Measurements from ENCODE around the gene CRTAP.

CRTAP gene

DNA sequence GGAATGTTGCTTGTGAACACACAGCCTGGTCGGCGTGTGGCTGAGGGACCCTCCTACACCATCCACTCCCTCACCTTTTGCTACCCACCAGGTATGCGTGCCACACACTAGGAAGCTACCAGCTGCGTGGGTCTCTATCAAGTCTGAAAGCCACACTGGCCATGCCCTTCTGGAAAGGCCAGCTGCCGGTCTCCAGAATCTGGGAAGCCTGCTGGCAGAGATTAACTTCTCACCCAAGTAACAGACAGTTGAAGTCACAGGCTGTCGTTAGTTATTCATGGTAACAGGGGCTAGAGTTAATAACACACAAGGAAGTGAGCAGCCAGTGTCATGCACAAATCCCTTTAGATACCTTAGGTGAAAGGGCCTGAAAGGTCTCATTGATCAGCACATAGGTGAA is 56.7 kb downstream of the CRTAP start:
- H3K4me1 ChIP-seq (ENCODE audit: control insufficient read depth in 1 of 2, insufficient read depth in 1 of 2, low read depth in 1 of 2, low read length in 1 of 2): peaks cover 0 to 15% of the 10 kb centered on the region in 2 experiments
- H3K36me3 ChIP-seq: no peaks in the 10 kb centered on the region
- H3K4me3 ChIP-seq (ENCODE audit: low read depth in 1 of 2, low read length in 1 of 2): no peak overlapping the region
- TF ChIP-seq, protein P1, sequence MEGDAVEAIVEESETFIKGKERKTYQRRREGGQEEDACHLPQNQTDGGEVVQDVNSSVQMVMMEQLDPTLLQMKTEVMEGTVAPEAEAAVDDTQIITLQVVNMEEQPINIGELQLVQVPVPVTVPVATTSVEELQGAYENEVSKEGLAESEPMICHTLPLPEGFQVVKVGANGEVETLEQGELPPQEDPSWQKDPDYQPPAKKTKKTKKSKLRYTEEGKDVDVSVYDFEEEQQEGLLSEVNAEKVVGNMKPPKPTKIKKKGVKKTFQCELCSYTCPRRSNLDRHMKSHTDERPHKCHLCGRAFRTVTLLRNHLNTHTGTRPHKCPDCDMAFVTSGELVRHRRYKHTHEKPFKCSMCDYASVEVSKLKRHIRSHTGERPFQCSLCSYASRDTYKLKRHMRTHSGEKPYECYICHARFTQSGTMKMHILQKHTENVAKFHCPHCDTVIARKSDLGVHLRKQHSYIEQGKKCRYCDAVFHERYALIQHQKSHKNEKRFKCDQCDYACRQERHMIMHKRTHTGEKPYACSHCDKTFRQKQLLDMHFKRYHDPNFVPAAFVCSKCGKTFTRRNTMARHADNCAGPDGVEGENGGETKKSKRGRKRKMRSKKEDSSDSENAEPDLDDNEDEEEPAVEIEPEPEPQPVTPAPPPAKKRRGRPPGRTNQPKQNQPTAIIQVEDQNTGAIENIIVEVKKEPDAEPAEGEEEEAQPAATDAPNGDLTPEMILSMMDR (IDR thresholded peaks at IDR 0.05): no peak
- H3K9me3 ChIP-seq: no peaks in the 10 kb centered on the region
- H3K27me3 ChIP-seq: no peaks in the 10 kb centered on the region
- no peak overlapping the region for H3K27ac ChIP-seq

DNA sequence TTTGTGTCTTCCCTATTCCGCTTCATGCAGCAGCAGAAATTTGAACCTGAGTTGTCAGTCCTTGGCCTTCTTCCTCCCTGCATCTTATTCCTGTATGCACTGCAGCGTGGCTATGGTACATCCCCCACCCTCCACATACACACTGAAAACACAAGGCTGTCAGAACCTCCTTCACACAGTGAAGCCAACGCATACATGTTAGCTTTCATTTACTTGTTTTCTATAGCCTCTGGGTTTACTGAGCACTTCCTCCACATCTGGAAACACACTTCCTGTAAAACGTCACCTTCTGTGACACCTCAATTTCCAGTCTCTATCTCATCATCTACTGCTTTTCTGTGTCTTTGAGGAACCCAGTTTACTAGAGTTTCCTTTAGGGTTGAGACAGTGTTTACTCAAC is 57.8 kb downstream of the CRTAP start:
- H3K36me3 ChIP-seq: no peaks in the 10 kb centered on the region
- H3K4me3 ChIP-seq (ENCODE audit: low read depth in 1 of 2, low read length in 1 of 2): no peak overlapping the region
- H3K4me1 ChIP-seq (ENCODE audit: control insufficient read depth in 1 of 2, insufficient read depth in 1 of 2, low read depth in 1 of 2, low read length in 1 of 2): peaks cover 0 to 15% of the 10 kb centered on the region in 2 experiments
- no peaks in the 10 kb centered on the region for H3K27me3 ChIP-seq
- TF ChIP-seq, protein P1 (IDR thresholded peaks at IDR 0.05): no peak
- no peaks in the 10 kb centered on the region for H3K9me3 ChIP-seq
- H3K27ac ChIP-seq: no peak overlapping the region

DNA sequence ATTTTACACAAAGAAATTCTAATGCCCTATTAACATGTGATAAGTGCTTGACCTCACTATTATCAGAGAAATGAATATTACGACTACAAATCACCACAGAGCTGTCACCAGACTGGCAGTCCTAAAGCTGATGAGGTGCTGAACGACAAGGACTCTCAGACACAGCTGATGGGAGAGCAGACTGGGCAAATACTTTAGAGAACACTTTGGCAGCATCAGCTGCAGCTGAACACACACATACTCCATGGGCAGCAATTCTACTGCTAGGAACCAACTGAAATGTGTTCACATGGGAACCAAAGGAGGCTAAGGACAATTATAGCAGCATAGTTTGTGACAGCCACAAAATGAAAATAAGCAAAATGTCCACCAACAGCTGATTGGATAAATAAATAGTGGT is 59.3 kb downstream of the CRTAP start:
- Histone ChIP-seq H3K4me1 (ENCODE audit: control insufficient read depth in 1 of 2, insufficient read depth in 1 of 2, low read depth in 1 of 2, low read length in 1 of 2) (peaks cover 0 to 15% of the 10 kb centered on the region in 2 experiments), H3K9me3 (no peaks in the 10 kb centered on the region), H3K27me3 (no peaks in the 10 kb centered on the region), H3K36me3 (no peaks in the 10 kb centered on the region), H3K27ac (no peak overlapping the region), H3K4me3 (ENCODE audit: low read depth in 1 of 2, low read length in 1 of 2) (no peak overlapping the region)
- TF ChIP-seq, protein P1 (IDR thresholded peaks at IDR 0.05): no peak

DNA sequence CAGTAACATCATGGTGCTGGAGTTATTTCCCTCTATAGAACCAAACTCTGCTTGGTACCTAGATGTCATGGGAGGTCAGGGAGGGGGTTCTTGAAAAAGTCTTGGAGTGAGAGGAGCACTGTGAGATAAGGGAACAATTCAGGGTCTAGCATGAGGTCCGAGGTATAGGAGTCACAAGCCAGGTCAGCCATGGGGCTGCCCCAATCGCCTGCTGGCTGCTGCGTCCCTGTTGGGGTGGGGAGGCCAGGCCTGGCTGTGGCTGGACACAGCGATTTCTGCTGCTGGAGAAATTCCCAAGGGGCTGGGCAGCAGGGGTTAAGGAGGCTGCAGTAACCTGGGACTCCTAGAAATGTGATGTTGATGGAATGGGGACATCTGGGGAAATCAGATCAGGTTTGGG is 59.9 kb downstream of the CRTAP start:
- Histone ChIP-seq H3K4me1 (ENCODE audit: control insufficient read depth in 1 of 2, insufficient read depth in 1 of 2, low read depth in 1 of 2, low read length in 1 of 2) (peaks cover 0 to 15% of the 10 kb centered on the region in 2 experiments), H3K27ac (no peak overlapping the region)
- TF ChIP-seq, protein P1 (IDR thresholded peaks at IDR 0.05): no peak

DNA sequence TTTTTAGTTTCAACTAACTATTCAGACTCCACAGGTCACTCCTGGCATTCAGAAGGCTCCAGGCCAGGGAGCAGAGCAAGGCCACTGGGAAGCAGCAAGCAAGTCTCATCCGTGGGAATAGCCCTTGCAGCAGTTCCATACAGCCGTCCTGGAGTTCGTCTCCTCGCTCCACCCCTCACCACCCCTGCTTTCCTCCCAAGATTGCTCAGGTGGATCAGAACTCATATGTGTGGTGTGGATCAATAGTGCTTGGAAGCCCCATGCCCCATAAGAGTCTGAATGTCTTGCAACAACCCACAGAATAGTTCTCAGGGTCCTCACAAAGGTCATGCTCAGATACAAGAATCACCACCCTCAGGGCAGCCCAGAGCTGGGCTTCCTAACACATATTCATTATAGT is 60.3 kb downstream of the CRTAP start:
- no peak overlapping the region for H3K4me3 ChIP-seq (ENCODE audit: low read depth in 1 of 2, low read length in 1 of 2)
- no peaks in the 10 kb centered on the region for H3K9me3 ChIP-seq
- H3K4me1 ChIP-seq (ENCODE audit: control insufficient read depth in 1 of 2, insufficient read depth in 1 of 2, low read depth in 1 of 2, low read length in 1 of 2): peaks cover 0 to 15% of the 10 kb centered on the region in 2 experiments
- no peaks in the 10 kb centered on the region for H3K36me3 ChIP-seq
- H3K27ac ChIP-seq: no peak overlapping the region
- no peaks in the 10 kb centered on the region for H3K27me3 ChIP-seq
- TF ChIP-seq, protein P1 (IDR thresholded peaks at IDR 0.05): no peak

More for the DNA sequence above, 59.9 kb downstream of the CRTAP start:
- no peaks in the 10 kb centered on the region for H3K27me3 ChIP-seq
- H3K36me3 ChIP-seq: no peaks in the 10 kb centered on the region
- H3K4me3 ChIP-seq (ENCODE audit: low read depth in 1 of 2, low read length in 1 of 2): no peak overlapping the region
- no peaks in the 10 kb centered on the region for H3K9me3 ChIP-seq
